ENCODE measurements around the gene SCRG1.

DNA sequence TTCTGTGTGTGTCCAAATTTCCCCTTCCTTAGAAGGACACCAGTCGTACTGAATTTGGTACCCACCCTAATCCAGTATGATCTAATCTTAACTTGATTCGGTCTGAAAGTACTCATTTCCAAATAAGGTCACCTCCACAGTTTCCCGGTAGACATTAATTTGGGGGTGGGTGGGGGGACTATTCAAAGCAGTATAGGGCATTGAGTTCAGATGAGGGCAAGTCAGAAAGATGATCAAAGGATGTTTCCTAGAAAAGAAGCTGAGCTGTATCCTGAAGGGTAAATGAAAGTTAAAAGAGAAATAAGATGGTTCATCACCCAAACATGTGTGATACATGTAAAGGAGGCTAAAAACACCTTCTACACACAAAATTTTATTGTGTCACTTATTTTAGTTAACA is 42.0 kb upstream of the SCRG1 start:
- TF ChIP-seq ISL1 (CRISPR knock-in tag; IDR thresholded peaks at IDR 0.05) = no peak
- TF ChIP-seq, protein P1, sequence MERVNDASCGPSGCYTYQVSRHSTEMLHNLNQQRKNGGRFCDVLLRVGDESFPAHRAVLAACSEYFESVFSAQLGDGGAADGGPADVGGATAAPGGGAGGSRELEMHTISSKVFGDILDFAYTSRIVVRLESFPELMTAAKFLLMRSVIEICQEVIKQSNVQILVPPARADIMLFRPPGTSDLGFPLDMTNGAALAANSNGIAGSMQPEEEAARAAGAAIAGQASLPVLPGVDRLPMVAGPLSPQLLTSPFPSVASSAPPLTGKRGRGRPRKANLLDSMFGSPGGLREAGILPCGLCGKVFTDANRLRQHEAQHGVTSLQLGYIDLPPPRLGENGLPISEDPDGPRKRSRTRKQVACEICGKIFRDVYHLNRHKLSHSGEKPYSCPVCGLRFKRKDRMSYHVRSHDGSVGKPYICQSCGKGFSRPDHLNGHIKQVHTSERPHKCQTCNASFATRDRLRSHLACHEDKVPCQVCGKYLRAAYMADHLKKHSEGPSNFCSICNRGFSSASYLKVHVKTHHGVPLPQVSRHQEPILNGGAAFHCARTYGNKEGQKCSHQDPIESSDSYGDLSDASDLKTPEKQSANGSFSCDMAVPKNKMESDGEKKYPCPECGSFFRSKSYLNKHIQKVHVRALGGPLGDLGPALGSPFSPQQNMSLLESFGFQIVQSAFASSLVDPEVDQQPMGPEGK (CRISPR knock-in tag; IDR thresholded peaks at IDR 0.05; ENCODE audit: borderline replicate concordance) = no peak
- TF ChIP-seq ESRRG (CRISPR knock-in tag; IDR thresholded peaks at IDR 0.05) = no peak
- TF ChIP-seq ARNTL (CRISPR knock-in tag; IDR thresholded peaks at IDR 0.05; ENCODE audit: borderline replicate concordance, low read depth) = no peak

All from SK-N-SH treated with all-trans-retinoic acid at 6 μM for 48 hours (cell line).